GM19099 (cell line): ENCODE measurements around the gene PHETA2.

ENCODE experiments used
- POLR2A ChIP-seq: IDR thresholded peaks from 3 replicates; pipeline ENCODE4 v1.6.1; 2011; ENCODE audit warnings: low read depth; ENCODE audit not compliant: insufficient read length; ENCODE audit errors: extremely low read depth

The PHETA2 gene

DNA sequence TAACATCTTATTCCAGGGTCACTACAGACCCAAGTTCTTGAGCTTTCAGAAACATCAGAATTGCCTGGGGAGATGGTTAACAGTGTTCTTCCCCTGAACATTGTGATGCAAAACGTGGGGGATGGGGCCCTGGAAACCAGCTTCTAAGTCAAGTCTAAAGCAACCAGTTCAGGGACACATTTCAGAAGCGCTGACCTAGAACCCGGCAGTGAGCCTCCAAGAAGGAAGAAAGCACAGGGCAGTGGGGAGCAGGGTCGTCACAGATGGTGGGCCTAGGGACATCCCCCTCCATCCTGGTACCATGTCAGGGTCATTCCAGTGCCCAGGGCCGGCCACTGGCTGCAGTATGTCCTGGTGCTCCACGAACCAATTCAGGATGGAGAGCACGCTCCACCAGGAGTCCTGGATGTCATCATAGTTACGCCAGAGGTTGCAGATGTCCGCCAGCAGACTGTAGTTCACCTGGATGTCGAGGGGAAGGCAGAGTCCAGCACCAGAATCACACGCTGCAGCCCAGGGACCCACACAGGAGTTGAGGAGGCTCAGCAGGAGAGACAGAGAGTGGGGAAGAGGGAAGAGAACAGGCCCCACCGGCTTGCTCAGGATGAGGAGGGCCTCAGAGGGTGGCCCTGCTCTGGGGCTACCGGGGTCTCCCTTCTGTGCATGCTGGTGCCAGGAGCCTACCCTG, 8.5 kb upstream of the PHETA2 start:
- no peak for TF ChIP-seq POLR2A

DNA sequence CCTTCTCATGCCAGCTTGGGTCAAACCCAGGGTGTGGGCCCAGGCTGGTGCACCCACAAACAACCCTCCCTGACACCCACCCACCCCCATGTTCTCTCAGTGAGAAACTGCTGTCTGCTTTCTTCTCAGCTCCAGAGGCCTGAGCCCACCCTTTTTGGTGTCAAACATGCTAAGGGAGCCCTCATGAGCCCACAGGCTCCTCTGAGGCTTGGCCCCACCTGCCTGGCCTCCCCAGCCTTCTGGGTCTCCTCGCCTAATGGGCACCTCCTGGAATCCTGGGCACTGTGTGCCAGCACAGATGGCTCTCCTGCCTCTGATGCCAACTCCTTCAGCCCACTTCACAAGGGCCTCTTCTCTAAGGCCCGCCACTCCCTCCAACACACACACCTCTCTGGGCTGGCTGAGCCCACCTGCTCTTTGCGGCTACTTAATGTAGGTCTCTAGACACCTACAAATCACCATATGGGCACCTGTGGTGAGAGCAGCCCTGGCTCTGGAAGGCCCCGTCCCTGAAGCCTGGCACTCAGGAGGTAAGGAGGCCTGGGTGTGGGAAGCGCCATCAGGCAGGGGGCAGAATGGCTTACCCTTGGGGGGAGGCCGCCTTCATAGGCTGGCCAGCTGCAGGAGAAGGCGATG, 7.8 kb upstream of the PHETA2 start:
- TF ChIP-seq POLR2A, result no peak

DNA sequence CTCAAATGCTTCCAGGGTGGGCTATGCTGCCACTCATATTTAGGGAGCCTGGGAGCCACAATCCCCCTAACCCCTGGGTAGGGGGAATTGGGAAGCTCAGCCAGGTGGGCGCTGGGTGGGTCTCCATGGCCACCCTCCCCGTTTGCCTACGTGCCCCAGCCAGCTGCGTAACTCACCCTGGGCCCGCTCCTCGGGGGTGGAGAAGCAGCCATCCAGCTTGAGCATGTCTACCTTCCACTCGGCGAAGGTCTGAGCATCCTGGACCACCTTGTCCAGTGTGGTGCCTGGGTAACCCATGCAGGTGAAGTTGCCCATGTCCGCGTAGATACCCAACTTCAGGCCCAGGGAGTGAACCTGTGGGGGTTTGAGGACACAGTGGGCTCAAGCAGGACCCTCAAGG, 7.1 kb upstream of the PHETA2 start:
- TF ChIP-seq POLR2A, result no peak

DNA sequence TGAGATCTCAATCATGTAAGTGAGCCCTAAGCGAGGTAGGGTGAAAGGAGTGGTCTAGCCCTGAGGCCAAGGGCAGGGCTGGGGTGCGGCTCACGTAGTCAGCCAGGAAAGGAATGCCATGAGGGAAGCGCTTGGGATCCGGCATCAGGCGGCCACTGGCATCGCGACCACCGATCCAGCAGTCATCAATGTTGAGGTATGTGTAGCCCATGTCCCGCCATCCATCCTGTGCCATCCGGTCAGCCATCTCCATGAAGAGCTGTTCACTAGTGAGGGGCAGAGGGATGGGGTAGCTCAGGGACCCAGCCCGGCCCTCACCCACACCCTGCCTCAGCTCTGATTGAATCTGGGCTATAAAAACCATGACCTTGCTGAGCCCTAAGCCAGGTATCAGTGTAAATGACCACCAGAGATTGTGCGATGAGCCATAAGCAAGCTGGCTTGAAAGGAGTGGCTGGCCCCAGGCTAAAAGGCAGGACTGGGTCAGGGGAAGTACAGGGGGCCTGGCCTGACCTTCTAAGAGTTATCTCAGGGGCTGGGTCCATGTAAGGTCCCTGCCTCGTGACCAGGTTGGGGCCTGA, 6.3 kb upstream of the PHETA2 start:
- TF ChIP-seq POLR2A, result no peak

DNA sequence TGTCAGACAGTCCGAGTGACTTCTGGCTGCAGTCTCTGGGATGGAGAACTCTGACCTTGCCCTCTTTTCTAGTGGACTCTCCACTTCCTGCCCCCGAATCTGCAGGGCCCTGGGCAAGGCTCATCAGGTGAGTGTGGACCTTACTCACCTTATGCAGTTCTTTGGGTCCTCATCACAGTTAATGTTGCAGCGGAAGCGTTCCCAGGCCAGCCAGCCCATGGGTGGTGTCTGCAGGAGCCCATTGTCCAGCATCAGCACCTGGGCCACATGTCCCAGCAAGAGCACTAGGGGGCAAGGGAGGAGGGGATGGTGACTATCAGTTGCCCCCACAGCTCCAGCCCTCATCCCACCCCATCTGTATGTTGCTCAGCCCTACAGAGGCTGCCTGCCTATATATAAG, 5.8 kb upstream of the PHETA2 start:
- TF ChIP-seq POLR2A, result no peak

DNA sequence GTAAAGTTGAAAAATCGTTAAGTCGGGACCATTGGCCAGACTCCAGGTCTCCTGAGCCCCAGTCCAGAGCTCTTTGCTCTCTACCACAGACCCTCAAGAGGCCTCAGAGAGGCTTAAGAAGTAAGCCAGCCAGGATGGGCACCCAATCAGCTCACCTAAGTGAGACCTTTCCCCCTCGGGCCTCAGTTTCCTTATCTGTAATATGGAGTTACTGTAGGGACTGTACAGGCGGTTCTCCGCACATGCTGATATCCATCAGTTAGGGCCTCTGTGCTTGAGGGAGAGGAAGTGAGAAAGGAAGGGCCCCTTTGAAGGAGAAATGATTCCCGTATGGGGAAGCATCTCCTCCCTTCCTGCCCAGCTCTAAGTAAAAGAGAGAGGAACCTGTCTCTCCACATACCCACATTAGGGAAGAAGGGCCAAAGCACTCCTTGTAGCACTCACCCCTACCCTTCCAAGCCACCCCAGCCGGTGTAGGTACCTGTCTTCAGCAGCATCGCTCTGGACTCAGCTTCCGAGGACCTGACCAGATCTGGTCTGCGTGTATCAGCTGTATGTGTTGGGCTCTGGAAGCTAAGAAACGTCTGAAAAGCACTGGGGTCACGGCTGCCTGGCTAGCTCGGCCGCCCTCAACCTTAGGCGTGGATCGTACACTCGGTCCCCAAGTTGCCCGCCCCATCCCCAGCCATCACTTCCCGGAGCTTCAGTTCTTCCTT, 4.1 kb upstream of the PHETA2 start:
- TF ChIP-seq POLR2A, result no peak

DNA sequence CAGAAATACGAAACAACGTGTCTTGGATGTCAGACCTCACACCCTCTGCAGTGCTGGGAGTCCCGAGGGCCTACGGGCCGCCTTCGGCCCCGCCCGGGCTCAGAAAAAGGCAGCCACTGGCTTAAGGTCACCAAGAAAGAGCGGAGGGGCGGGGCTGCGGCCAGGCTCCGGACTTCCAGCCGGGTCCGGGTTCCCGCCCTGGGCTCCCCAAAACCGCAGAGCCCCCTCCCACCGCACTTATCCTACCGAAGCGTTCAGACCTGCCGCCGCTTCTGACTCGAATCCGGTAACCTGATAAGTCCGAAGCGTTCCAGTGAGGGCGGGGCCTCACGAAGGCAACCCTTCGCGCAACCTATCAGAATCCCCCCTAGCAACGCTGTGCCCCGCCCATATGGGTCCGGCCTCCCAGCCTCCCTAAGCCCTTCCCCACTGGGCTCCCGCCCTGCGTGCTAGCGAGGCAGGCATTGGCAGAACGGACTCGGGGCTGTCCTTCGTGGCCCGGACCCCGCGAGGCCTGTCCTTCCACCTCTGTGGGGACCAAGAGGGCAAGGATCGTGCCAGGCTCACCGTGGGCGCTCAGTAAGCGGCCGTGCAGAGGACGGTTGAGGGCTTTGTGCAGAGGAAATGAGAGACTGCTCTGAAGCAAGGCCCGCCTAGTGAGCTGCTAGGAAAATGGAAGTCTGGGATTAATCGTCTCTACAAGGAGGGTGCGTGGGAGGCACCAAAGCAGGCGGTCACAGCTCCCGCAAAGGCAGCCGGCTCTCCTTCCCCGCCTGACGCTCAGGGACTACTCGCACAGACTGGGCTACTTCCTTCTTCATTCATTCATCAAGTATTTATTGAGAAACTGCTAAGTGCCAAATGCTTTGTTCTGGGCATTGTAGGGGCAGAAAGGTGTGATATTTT, 3.3 kb upstream of the PHETA2 start, which contains the start of gene NAGA:
Gene NAGA, minus strand, starts transcription at position 296 of the 906 bp plus-strand sequence. CDS start 515 bp downstream, outside the sequence.
- peak; percentile 86 for TF ChIP-seq POLR2A

DNA sequence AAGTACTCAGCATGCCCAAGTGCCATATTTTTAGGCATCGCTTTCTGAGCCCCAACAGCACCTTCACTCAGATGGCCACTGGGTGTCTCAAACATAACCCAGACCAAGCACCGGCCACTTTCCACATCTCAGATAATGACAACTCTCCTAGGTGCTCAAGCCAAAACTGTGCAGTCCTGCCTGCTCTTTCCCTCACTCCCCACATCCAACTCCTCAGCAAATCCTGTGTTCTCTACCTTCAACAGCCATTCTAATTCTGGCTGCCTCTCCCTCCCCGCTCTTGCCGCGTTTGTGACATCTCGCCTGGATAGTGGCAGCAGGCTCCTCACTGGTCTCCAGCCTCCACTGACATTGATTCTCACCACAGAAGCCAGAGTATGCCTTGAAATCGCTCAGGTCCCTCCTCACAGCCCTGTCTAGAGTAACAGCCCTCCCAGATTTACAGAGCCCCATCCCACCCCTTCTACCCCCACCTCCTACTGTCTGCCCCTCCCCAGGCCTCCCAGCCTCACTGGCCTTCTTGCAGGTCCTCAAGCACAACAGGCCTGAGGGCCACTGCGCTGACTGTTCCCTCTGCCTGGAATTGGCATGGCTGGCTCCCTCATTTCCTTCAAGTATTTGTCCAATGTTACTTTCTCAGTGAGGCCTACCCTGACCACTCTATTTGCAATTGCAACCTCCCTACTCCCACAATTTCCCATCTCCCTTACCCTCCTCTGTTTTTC, 1.3 kb upstream of the PHETA2 start:
- TF ChIP-seq POLR2A, result no peak

DNA sequence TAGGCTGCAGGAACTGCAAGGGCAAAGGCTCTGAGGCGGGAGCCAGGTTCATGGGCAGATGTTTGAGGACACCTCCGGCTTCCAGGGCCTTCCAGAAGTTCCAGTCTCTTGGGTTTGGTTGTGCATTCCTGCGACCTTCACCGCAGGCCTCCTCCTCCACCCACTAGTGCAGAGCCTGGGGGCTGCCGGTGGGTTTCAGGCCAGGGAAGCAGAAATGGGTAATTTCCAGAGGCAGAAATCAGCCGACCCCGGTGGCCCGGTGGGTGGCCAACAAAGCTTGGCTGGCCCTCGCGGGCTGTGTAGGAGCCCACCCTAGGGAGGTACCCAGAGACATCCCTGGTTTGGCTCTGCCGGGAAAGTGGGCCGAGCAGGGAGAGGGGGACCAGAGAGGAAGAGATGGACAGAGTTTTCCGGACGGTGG, 417 bp upstream of the PHETA2 start:
- TF ChIP-seq POLR2A, result no peak

DNA sequence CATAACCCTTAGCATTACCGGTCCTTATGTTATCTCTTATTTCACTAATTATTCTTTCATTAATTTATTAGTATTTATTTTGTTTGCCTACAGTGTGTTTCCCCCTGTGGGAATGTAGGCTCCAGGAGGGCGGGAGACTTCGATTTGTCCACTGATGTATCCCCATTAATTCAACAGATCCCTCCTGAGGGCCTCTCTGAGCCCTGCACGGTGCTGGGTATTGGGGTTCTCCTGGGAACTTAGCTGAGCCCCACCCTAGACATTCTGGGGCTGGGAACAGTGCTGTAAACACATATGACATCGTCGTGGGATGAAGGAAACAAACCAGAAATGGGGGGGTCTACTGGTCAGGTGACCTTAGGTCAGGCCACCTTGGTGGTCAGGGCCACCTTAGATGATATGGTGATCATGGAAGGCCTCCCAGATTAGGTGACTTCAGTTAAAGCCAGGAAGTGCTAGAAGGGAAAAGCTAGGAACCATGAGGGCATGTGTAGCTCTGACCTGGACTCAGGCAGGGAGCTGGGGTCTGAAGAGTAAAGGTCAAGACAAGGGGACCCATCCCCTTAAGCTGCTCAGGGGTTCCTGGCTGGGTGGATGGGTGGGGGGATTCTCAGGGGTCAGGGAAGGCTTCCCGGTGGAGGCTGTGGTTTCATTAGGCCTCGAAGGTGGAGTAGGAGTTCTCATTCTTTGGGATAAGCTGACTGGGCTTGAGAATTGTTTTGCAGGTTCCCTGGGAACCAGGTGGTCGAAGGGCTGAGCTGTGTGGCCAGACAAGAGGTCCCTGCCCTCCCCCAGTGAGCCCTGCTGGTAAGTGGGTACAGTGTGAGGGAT, 1.0 kb downstream of the PHETA2 start:
- no peak for TF ChIP-seq POLR2A

DNA sequence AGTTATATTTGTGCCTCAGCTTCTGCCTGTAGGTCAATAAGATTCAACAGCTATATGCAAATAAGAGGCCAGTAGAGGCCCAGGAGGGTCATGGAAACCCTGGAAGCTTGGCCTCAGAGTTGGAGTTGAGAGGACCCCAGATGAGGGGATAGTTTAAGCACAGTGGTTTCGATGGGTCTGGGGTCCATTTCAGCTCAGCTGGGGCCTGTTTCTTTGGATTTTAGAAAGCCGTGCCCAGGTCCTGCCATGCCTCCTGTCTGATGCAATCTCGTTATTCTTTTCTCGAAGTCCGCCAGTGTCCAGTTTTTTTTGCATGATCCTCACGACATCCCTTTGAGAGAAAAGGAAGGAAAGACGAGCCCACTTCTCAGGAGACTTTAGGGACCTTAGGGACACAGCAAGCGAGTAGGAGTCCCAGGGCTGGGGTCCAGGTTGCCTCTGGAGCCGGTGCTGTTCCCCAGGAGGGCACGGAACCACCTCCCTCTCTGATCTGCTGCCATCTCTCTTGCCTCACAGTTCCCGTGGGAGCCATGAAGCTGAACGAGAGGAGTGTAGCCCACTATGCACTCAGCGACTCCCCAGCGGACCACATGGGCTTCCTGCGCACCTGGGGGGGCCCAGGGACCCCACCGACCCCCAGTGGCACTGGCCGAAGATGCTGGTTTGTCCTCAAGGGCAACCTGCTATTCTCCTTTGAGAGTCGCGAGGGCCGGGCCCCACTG, 2.9 kb downstream of the PHETA2 start:
- no peak for TF ChIP-seq POLR2A

DNA sequence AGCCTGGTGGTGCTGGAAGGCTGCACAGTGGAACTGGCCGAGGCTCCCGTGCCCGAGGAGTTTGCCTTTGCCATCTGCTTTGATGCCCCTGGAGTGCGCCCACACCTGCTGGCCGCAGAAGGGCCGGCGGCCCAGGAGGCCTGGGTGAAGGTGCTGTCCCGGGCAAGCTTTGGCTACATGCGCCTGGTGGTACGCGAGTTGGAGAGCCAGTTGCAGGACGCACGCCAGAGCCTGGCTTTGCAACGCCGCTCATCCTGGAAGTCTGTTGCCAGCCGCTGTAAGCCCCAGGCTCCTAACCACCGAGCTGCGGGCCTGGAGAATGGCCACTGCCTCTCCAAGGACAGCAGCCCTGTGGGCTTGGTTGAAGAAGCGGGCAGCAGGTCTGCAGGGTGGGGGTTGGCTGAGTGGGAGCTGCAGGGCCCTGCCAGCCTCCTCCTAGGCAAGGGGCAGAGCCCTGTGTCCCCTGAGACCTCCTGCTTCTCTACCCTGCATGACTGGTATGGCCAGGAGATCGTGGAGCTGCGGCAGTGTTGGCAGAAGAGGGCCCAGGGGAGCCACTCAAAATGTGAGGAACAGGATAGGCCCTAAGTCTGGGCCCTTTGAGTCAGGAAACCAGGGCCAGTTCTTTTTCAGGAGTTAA, 3.6 kb downstream of the PHETA2 start:
- no peak for TF ChIP-seq POLR2A
